Panc1 (cell line): ENCODE measurements around the gene UTS2R. TPM values are rescaled to one million over a fixed set of nuclear protein-coding genes. Genes with fewer than 3 reads are reported as not detected.

Experiments used
- ATAC-seq: fragments of 200-7000 bp; cut with Tn5 transposase; 2 replicates; pipeline ENCODE4 v1.9.1; 2020; ENCODE audit warnings: mild to moderate bottlenecking, moderate library complexity
- BruUV-seq: library from RNA; stranded (reverse); fragments of 400-500 nt; replicated peaks from 2 replicates; lab custom pipeline; 2021; lab: Mats Ljungman, UMichigan
- CTCF ChIA-PET: fragments of 300-600 bp; sonication (Branson Sonifier 250); formaldehyde crosslinking; loops from one replicate; lab custom pipeline; 2022; ENCODE audit warnings: antibody characterized with exemption; lab: Charles Lee
- POLR2A ChIA-PET: fragments of 300-600 bp; sonication (Branson Sonifier 250); formaldehyde crosslinking; loops from one replicate; lab custom pipeline; 2022; ENCODE audit warnings: antibody characterized with exemption; lab: Charles Lee
- DNase-seq: peaks from one replicate; pipeline ENCODE4 v3.0.0-alpha.2; 2010; ENCODE audit warnings: low read depth, low spot score
- H3K27ac ChIP-seq: 2 replicates; pipeline ENCODE4 v1.5.1; 2011; ENCODE audit warnings: mild to moderate bottlenecking, low read length, inconsistent platforms
- H3K27me3 ChIP-seq: fragments of 200-500 bp; sonication (Bioruptor generic); 2 replicates; pipeline ENCODE4 v1.6.0; 2014; ENCODE audit warnings: low read length, inconsistent platforms; ENCODE audit not compliant: control insufficient read depth, insufficient read depth
- H3K36me3 ChIP-seq: fragments of 200-500 bp; sonication (Bioruptor generic); 2 replicates; pipeline ENCODE4 v1.5.1; 2014; ENCODE audit warnings: inconsistent platforms, mild to moderate bottlenecking, low read length, moderate library complexity; ENCODE audit not compliant: control insufficient read depth, insufficient read depth
- H3K4me1 ChIP-seq: 2 replicates; pipeline ENCODE4 v1.5.1; 2011; ENCODE audit warnings: inconsistent platforms, mild to moderate bottlenecking, low read length, moderate library complexity; ENCODE audit not compliant: control insufficient read depth, insufficient read depth
- H3K4me3 ChIP-seq, 2 experiments: 2 replicates each; pipeline ENCODE4 v1.5.1; 2011 to 2012; ENCODE audit warnings: low read depth in 2 of 2, low read length in 2 of 2, mild to moderate bottlenecking in 2 of 2, inconsistent platforms in 1 of 2, moderate library complexity in 1 of 2
- H3K9me3 ChIP-seq: fragments of 200-500 bp; sonication (Bioruptor generic); 2 replicates; pipeline ENCODE4 v1.5.1; 2014; ENCODE audit warnings: low read depth, mild to moderate bottlenecking, inconsistent platforms, low read length, moderate library complexity; ENCODE audit not compliant: control insufficient read depth, insufficient read depth
- CTCF ChIP-seq: fragments of 450-650 bp; IDR thresholded peaks from 2 replicates; pipeline ENCODE4 v1.5.1; 2017; ENCODE audit warnings: mild to moderate bottlenecking
- POLR2AphosphoS5 ChIP-seq: IDR thresholded peaks from 2 replicates; pipeline ENCODE4 v1.6.1; 2012; ENCODE audit warnings: mild to moderate bottlenecking, low read depth, low read length, moderate library complexity
- REST ChIP-seq, 2 experiments: IDR thresholded peaks; 2 replicates each; pipeline ENCODE4 v1.6.1; 2011 to 2012; ENCODE audit warnings: low read depth in 2 of 2, control low read depth in 1 of 2, low read length in 1 of 2, mild to moderate bottlenecking in 1 of 2, moderate library complexity in 1 of 2; ENCODE audit not compliant: insufficient read depth in 1 of 2
- SIN3A ChIP-seq: IDR thresholded peaks from 2 replicates; pipeline ENCODE4 v1.6.1; 2012; ENCODE audit warnings: low read depth, mild to moderate bottlenecking, low read length, moderate library complexity, borderline replicate concordance; ENCODE audit not compliant: insufficient read depth
- TCF7L2 ChIP-seq: IDR thresholded peaks from 2 replicates; pipeline ENCODE4 v1.6.1; 2011; ENCODE audit warnings: mild to moderate bottlenecking, low read depth, low read length, inconsistent platforms
- in situ Hi-C: cut with HindIII; loops from 2 replicates; pipeline ENCODE4 v1.10.0; 2016; ENCODE audit warnings: low sequenced_read_pairs, low pct_unique_long_range_greater_than_20kb
- intact Hi-C: fragments of 100-400 bp; cut with micrococcal nuclease; formaldehyde crosslinking; loops from one replicate; pipeline ENCODE4 v1.10.0; 2022; ENCODE audit not compliant: unreplicated experiment
- total RNA-seq: library from RNA; stranded (reverse); gene quantifications from one replicate; pipeline ENCODE4 v1.2.1, GENCODE V29; 2021; ENCODE audit not compliant: unreplicated experiment

Gene UTS2R
- total RNA-seq, 1 experiment from 2014 or later = 0.39 TPM

- ATAC-seq (peak; percentile 88), DNase-seq (peak; percentile 58)
- intact Hi-C loops (loop anchor here (1.0 kb wide), 1 partner anchor 61 kb away; no protein-coding TSS in a partner anchor), in situ Hi-C loops (no loop called here)
- POLR2A ChIA-PET = no interaction called here
- Histone ChIP-seq H3K27ac (no peak overlapping the region), H3K27me3 (no peaks in the 10 kb centered on the region), H3K4me1 (peaks cover 29% of the 10 kb centered on the region), H3K4me3 (no peak overlapping the region), H3K36me3 (no peaks in the 10 kb centered on the region), H3K9me3 (no peaks in the 10 kb centered on the region)
- no TSS peak for BruUV-seq
- TF ChIP-seq SIN3A (no peak), REST (IDR thresholded peaks at IDR 0.05; ENCODE audit: insufficient read depth in 1 of 2, low read depth in 2 of 2, low read length in 1 of 2) (peak; percentile 42 to 90; a peak in 3 of 4 replicates), CTCF (peak; percentile 98), POLR2AphosphoS5 (no peak), TCF7L2 (0 out of 2 replicates have a peak, but pooled peaks have one; percentile 25)
- CTCF ChIA-PET = no interaction called here
Observed at GRCh38 chr17:82351713-82352488, 19.7 kb upstream of the UTS2R start.

- in situ Hi-C loops = no loop called here
- intact Hi-C loops = no loop called here
- CTCF ChIA-PET = no interaction called here
Observed at GRCh38 chr17:82353484-82353883, 18.1 kb upstream of the UTS2R start.

More at GRCh38 chr17:82353484-82353883, 18.1 kb upstream of the UTS2R start:
- H3K4me1 ChIP-seq = peaks cover 28% of the 10 kb centered on the region
- no peak overlapping the region for H3K4me3 ChIP-seq
- POLR2A ChIA-PET = no interaction called here
- H3K36me3 ChIP-seq = no peaks in the 10 kb centered on the region
- no peaks in the 10 kb centered on the region for H3K27me3 ChIP-seq
- DNase-seq (no peak), ATAC-seq (no peak)
- no peak overlapping the region for H3K27ac ChIP-seq
- TF ChIP-seq SIN3A (no peak), TCF7L2 (no peak), CTCF (no peak), REST (IDR thresholded peaks at IDR 0.05; ENCODE audit: insufficient read depth in 1 of 2, low read depth in 2 of 2, low read length in 1 of 2) (no peak), POLR2AphosphoS5 (no peak)
- H3K9me3 ChIP-seq = no peaks in the 10 kb centered on the region
- no TSS peak for BruUV-seq
